ENCODE results near the gene ETV1. TPM values are rescaled to one million over a fixed set of nuclear protein-coding genes. Genes with fewer than 3 reads are reported as not detected.

The ETV1 gene
- total RNA-seq, 1 experiment from 2014 or later: 68.5 TPM

- H4K91ac ChIP-seq (ENCODE audit: insufficient read length, low read depth, low read length): no peak overlapping the region
- no peak overlapping the region for H2AFZ ChIP-seq (ENCODE audit: low read length)
- no peak overlapping the region for H3T11ph ChIP-seq (ENCODE audit: low read length)
- H3K79me1 ChIP-seq (ENCODE audit: insufficient read depth, low read depth, low read length, poor library complexity, severe bottlenecking): no peaks in the 10 kb centered on the region
- Mint-ChIP-seq H3K9me3 (no peaks in the 10 kb centered on the region), H3K27me3 (ENCODE audit: low read depth) (no peaks in the 10 kb centered on the region), H3K27ac (no peak overlapping the region), H3K4me3 (no peak overlapping the region), H3K4me1 (peaks cover 20 to 21% of the 10 kb centered on the region in 2 experiments), H3K36me3 (ENCODE audit: insufficient read depth in 1 of 3, low read depth in 3 of 3) (peaks cover 0 to 26% (median 15%) of the 10 kb centered on the region in 3 experiments; a peak in 6 of 7 replicates)
- no peak overlapping the region for H3K9ac ChIP-seq (ENCODE audit: extremely low read depth, insufficient read length, low read length)
- no peak overlapping the region for H3K18ac ChIP-seq (ENCODE audit: insufficient read length, low read depth, low read length)
- no peak overlapping the region for H4K5ac ChIP-seq (ENCODE audit: insufficient read length, low read depth, low read length)
- no peak overlapping the region for H3K4me2 ChIP-seq (ENCODE audit: insufficient read depth, insufficient read length, low read length)
- H2BK12ac ChIP-seq (ENCODE audit: insufficient read length, low read depth, low read length): no peak overlapping the region
- H3K79me2 ChIP-seq (ENCODE audit: insufficient read depth, low read length): no peaks in the 10 kb centered on the region
- TF ChIP-seq CTCF (conservative IDR thresholded peaks at IDR 0.05): no peak
- H3K23me2 ChIP-seq (ENCODE audit: insufficient read length, low read depth, low read length, poor library complexity, severe bottlenecking): no peaks in the 10 kb centered on the region
- H3K56ac ChIP-seq (ENCODE audit: insufficient read length, low read depth, low read length): no peak overlapping the region
- no peak overlapping the region for H2BK15ac ChIP-seq (ENCODE audit: low read depth, low read length)
- no peak overlapping the region for H2AK5ac ChIP-seq (ENCODE audit: insufficient read length, low read length)
- H3K4ac ChIP-seq (ENCODE audit: low read depth, low read length): no peak overlapping the region
- H3K9me3 ChIP-seq (ENCODE audit: control insufficient read depth, low read depth, low read length): no peaks in the 10 kb centered on the region
- no peak overlapping the region for H3K23ac ChIP-seq (ENCODE audit: insufficient read length, low read depth, low read length)
- no peak for DNase-seq
- H3K27me3 ChIP-seq (ENCODE audit: insufficient read depth, low read length): no peaks in the 10 kb centered on the region
- no peaks in the 10 kb centered on the region for H4K20me1 ChIP-seq (ENCODE audit: control insufficient read depth, insufficient read depth, insufficient read length)
- H4K8ac ChIP-seq (replicated peaks; ENCODE audit: insufficient read length, low read depth, low read length): no peak overlapping the region
- H3K14ac ChIP-seq (ENCODE audit: insufficient read depth, low read length): no peak overlapping the region
- H3K27ac ChIP-seq (ENCODE audit: insufficient read length, low read depth, low read length): no peak overlapping the region
- H2BK20ac ChIP-seq (ENCODE audit: low read depth, low read length, poor library complexity, severe bottlenecking): no peak overlapping the region
- no CpG with 5 or more reads among the region's 1 CpG for WGBS (ENCODE audit: extremely low coverage, insufficient read length, low lambda C conversion rate)
- no peak overlapping the region for H2BK5ac ChIP-seq (ENCODE audit: insufficient read length, low read length)
- no peak overlapping the region for H2BK120ac ChIP-seq (ENCODE audit: low read depth, low read length, poor library complexity, severe bottlenecking)
- H3K4me1 ChIP-seq (ENCODE audit: insufficient read depth, low read length): peaks cover 4% of the 10 kb centered on the region; the same call in 1 of the 2 replicates
These were observed 41.9 kb downstream of the ETV1 start for GRCh38 chr7:13947535-13947934.
